Spinal cord (tissue), 10 donors: ENCODE measurements around the gene SLC26A8. TPM values are rescaled to one million over a fixed set of nuclear protein-coding genes. Genes with fewer than 3 reads are reported as not detected.
"Not testable (repeated sequence)": the region's sequence is repeated elsewhere in the genome, so short reads cannot be mapped to it uniquely, and the experiment has no call there.

ENCODE experiments used
- DNase-seq, 6 donors: peaks; one replicate each; pipeline versions ENCODE4 v3.0.0 to v3.0.0-alpha.2; 2013 to 2015; ENCODE audit warnings: low spot score in 6 of 6, low read depth in 4 of 6
- H3K27ac ChIP-seq: one replicate; pipeline ENCODE4 v1.5.1; 2013; ENCODE audit warnings: low read depth, low read length, control low read depth
- H3K27me3 ChIP-seq: one replicate; pipeline ENCODE4 v1.6.1; 2013; ENCODE audit warnings: low read length; ENCODE audit not compliant: control insufficient read depth, insufficient read depth
- H3K36me3 ChIP-seq: one replicate; pipeline ENCODE4 v1.6.1; 2013; ENCODE audit warnings: low read length; ENCODE audit not compliant: control insufficient read depth, insufficient read depth
- H3K4me1 ChIP-seq: one replicate; pipeline ENCODE4 v1.6.1; 2013; ENCODE audit warnings: low read length; ENCODE audit not compliant: control insufficient read depth, insufficient read depth
- H3K4me3 ChIP-seq: one replicate; pipeline ENCODE4 v1.5.1; 2013; ENCODE audit warnings: low read depth, low read length, control low read depth
- H3K9me3 ChIP-seq: one replicate; pipeline ENCODE4 v1.6.1; 2013; ENCODE audit warnings: low read length; ENCODE audit not compliant: control insufficient read depth, insufficient read depth
- WGBS: methylation state at CpG from one replicate; pipeline ENCODE4 v1.1.5; 2013; ENCODE audit warnings: missing lambda C conversion rate; ENCODE audit not compliant: insufficient coverage; 5-methylcytosine and 5-hydroxymethylcytosine counted together
- polyA plus RNA-seq, 2 donors: library from polyadenylated mRNA; unstranded; fragments of 120-200 nt; gene quantifications; one replicate each; pipeline ENCODE4 v1.2.1, GENCODE V29; 2013; ENCODE audit not compliant: insufficient read length in 2 of 2
- total RNA-seq, 2 donors: library from RNA; depleted of rRNA in 1 of 2; stranded (reverse); fragments of 120-200 nt in 1 of 2; fragments of >200 nt in 1 of 2; gene quantifications; one replicate each; pipeline versions ENCODE4 v1.2.3 to v1.2.4, GENCODE V29; 2013 to 2014
- donor health status: healthy.

SLC26A8 gene
- total and polyA plus RNA-seq, 4 donors: 0.77 to 5.7 (median 4.9) TPM

DNA sequence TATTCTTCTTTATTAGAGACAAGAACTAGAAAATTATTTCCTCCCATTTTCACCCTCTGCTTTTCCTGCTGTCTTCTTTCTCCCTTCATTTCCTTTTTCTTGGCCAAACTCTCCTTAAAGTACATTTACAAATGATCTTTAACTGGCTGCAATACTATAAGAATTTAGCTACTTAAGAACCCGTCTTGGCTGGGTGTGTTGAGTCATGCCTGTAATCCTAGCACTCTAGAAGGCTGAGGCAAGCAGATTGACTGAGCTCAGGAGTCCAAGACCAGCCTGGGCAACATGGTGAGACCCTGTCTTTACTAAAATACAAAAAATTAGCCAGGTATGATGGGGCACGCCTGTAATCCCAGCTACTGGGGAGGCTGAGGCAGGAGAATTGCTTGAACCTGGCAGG, 64.3 kb downstream of the SLC26A8 start:
- WGBS: no CpG with 5 or more reads among the region's 2 CpGs
- Histone ChIP-seq H3K27me3 (no peaks in the 10 kb centered on the region), H3K4me1 (no peaks in the 10 kb centered on the region), H3K36me3 (no peaks in the 10 kb centered on the region), H3K9me3 (no peaks in the 10 kb centered on the region), H3K4me3 (no peak overlapping the region), H3K27ac (no peak overlapping the region)
- DNase-seq: no peak

DNA sequence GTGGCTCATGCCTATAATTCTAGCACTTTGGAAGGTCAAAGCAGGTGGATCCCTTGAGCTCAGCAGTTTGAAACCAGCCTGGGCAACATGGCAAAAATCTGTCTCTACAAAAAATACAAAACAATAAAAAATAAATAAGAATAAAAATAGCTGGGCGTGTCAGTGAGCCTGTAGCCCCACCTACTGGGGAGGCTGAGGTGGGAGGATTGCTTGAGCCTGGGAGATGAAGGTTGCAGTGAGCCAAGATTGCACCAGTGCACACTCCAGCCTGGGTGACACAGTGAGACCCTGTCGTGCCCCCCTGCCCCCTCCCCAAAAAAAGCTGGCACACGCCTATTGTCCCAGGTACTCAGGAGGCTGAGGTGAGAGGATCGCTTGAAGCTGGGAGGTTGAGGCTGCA, 68.5 kb downstream of the SLC26A8 start:
- no peak for DNase-seq
- no CpG with 5 or more reads among the region's 4 CpGs for WGBS
- H3K27ac ChIP-seq: no peak overlapping the region

DNA sequence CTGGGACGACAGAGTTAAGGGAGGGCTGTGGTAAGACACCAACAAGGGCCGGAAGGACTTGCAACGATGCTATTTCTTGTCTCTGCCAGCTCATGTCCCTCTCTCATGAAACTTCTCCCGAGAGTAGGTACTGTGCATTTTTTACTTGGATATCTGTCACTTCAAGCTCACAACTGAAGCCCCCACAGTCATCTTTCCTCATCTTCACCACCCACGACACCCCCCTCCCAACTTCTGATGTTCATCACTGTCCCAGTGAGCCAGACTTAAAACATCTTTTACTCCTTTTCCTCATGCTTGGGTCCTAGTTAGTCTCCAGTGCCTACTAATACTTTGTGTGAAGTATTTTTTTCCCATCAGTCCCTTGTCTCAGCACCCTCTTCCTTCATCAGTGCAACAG, 68.9 kb downstream of the SLC26A8 start:
- Histone ChIP-seq H3K27ac (no peak overlapping the region), H3K9me3 (no peaks in the 10 kb centered on the region), H3K36me3 (no peaks in the 10 kb centered on the region), H3K27me3 (no peaks in the 10 kb centered on the region), H3K4me1 (no peaks in the 10 kb centered on the region), H3K4me3 (no peak overlapping the region)
- WGBS: 96% methylated on average over 5 of the region's 5 CpGs
- DNase-seq: no peak

More for the DNA sequence above, 68.5 kb downstream of the SLC26A8 start:
- Histone ChIP-seq H3K9me3 (no peaks in the 10 kb centered on the region), H3K27me3 (no peaks in the 10 kb centered on the region), H3K4me3 (no peak overlapping the region), H3K36me3 (no peaks in the 10 kb centered on the region), H3K4me1 (no peaks in the 10 kb centered on the region)

DNA sequence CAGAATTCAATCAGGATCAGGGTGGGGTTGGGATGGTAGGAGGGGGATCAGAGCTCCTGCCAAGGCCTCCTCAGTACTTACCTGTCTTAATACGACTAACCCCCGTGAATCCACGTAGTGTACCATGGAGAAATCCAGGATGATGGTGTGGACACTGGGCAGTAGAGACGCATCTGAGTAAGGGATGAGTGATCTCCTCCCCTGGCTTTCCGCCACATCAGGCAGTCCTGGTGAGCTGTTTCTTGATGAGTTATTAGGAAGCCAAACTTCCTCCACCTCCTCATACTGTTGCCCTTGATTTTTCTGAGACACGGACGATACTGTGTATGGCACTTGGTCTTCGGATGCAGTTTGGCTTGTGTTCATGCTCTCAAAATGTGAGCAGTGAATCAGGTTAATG, 69.4 kb downstream of the SLC26A8 start:
- Histone ChIP-seq H3K4me3 (no peak overlapping the region), H3K27ac (no peak overlapping the region), H3K4me1 (no peaks in the 10 kb centered on the region), H3K9me3 (no peaks in the 10 kb centered on the region), H3K27me3 (no peaks in the 10 kb centered on the region), H3K36me3 (no peaks in the 10 kb centered on the region)
- 100% methylated on average over 1 of the region's 8 CpGs for WGBS
- no peak for DNase-seq

DNA sequence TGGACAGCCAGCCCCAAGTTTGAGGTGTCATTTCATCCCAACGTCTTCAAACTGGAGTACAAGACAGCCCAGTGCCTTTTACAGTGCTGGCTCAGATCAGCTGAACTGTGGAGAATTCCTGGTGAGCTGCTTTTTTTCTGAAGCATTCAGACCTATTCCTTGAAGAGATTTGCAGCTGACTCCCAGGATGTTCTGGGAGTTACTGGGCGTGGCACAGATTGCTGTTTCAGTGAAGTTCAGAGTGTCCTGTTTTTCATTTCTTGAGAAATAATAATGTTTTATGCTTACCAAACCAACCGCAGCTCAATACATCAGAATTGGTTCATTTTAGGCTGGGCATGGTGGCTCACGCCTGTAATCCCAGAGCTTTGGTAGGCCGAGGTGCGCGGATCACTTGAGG, 70.1 kb downstream of the SLC26A8 start:
- DNase-seq: no peak
- no peak overlapping the region for H3K4me3 ChIP-seq
- 92% methylated on average over 5 of the region's 7 CpGs for WGBS
- H3K9me3 ChIP-seq: no peaks in the 10 kb centered on the region
- no peaks in the 10 kb centered on the region for H3K27me3 ChIP-seq
- H3K36me3 ChIP-seq: no peaks in the 10 kb centered on the region
- no peaks in the 10 kb centered on the region for H3K4me1 ChIP-seq
- H3K27ac ChIP-seq: no peak overlapping the region

DNA sequence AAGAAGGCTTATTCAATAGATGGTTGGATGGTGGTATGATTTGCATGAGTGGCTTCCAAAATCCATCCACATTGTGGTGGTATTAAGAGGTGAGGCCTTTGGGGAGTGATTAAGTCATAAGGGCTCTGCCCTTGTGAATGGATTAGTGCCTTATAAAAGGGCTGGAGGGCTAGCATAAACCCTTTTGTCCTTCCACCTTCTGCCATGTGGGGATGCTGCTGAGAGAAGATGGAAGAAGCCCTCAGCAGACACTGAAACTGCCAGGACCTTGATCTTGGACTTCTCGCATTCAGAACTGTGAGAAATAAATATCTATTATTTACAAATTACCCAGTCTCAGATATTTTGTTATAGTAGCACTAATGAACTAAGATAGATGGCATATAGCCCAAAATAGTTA, 75.7 kb downstream of the SLC26A8 start:
- no peaks in the 10 kb centered on the region for H3K36me3 ChIP-seq
- H3K4me3 ChIP-seq: no peak overlapping the region
- DNase-seq: no peak
- WGBS: no CpG with 5 or more reads among the region's 1 CpG
- no peaks in the 10 kb centered on the region for H3K4me1 ChIP-seq
- no peak overlapping the region for H3K27ac ChIP-seq
- H3K9me3 ChIP-seq: no peaks in the 10 kb centered on the region
- H3K27me3 ChIP-seq: no peaks in the 10 kb centered on the region

DNA sequence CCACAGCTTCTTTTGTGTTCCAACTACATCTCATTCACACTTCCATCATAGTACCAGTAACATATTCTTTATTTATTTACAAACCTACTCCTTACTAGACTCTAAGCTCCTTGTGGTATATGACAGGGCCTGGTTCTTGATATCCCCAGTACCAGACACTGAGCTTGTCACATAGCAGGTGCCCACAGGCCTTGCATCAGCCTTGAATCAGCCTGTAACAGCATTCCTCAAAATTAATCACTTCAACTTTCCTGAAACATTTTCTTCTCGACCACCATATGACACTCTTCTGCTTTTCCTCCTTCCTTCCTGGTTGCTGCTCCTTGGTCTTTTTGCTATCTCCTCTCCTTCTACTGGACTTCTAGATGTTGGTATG, 78.8 kb downstream of the SLC26A8 start:
- 92% methylated on average over 1 of the region's 1 CpG for WGBS
- no peaks in the 10 kb centered on the region for H3K27me3 ChIP-seq
- H3K4me1 ChIP-seq: no peaks in the 10 kb centered on the region
- H3K36me3 ChIP-seq: no peaks in the 10 kb centered on the region
- DNase-seq: no peak
- H3K4me3 ChIP-seq: no peak overlapping the region
- H3K9me3 ChIP-seq: no peaks in the 10 kb centered on the region
- no peak overlapping the region for H3K27ac ChIP-seq

DNA sequence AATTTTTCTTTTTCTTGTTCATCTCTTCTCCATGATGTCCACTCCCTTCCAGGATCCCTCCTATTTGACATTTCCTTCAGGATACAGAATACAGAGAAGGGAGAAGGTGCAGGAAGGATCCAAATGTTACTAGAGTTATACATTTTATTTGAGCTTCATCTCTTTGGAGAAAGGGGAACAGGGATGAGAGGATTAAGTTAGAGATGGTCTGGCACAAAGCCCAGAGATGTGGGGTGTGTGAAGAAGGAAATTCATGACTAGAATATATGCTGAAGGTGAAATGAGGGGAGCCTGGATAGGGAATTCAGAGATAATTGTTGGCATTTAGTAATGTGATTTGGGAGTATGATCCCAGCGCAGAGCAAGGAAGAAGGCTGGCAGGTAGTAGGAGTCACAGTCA, 81.1 kb downstream of the SLC26A8 start:
- H3K36me3 ChIP-seq: no peaks in the 10 kb centered on the region
- DNase-seq: no peak
- H3K27ac ChIP-seq: no peak overlapping the region
- H3K9me3 ChIP-seq: no peaks in the 10 kb centered on the region
- no peaks in the 10 kb centered on the region for H3K27me3 ChIP-seq
- no peaks in the 10 kb centered on the region for H3K4me1 ChIP-seq
- no peak overlapping the region for H3K4me3 ChIP-seq
- WGBS: 92% methylated on average over 1 of the region's 1 CpG

DNA sequence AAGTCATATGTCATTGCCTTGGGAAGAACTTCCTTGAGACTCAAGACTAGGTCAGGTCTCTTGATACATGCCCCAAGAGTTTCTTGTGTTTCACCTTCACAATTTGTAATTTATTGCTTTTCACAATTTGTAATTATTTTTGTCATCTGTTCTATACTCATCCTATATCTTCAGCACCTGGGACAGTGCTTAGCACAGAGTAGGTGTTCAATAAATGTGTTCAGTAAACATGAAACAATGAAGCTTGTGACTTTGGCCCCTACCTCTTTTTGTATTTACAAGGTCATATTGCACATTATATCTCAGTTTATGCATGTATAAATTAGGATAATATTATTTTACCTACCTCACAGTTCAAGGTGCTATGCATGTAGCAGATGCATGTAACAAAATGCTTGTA, 82.1 kb downstream of the SLC26A8 start:
- no peaks in the 10 kb centered on the region for H3K9me3 ChIP-seq
- H3K27me3 ChIP-seq: no peaks in the 10 kb centered on the region
- no peaks in the 10 kb centered on the region for H3K36me3 ChIP-seq
- H3K27ac ChIP-seq: no peak overlapping the region
- no peak overlapping the region for H3K4me3 ChIP-seq
- no peak for DNase-seq
- no peaks in the 10 kb centered on the region for H3K4me1 ChIP-seq

DNA sequence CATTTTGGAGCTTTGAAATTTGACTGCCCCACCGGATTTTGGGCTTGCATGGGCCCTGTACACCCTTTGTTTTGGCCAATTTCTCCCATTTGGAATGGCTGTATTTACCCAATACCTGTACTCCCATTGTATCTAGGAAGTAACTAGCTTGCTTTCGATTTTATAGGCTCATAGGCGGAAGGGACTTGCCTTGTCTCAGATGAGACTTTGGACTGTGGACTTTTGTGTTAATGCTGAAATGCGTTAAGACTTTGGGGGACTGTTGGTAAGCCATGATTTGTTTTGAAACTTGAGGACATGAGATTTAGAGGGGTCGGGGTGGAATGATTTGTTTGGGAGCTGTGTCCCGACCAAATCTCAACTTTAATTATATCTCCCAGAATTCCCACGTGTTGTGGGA, 83.3 kb downstream of the SLC26A8 start:
- not testable (repeated sequence) for H3K4me1 ChIP-seq, H3K9me3 ChIP-seq, H3K36me3 ChIP-seq, H3K27me3 ChIP-seq, H3K4me3 ChIP-seq, DNase-seq, H3K27ac ChIP-seq
- WGBS: no CpG with 5 or more reads among the region's 7 CpGs

DNA sequence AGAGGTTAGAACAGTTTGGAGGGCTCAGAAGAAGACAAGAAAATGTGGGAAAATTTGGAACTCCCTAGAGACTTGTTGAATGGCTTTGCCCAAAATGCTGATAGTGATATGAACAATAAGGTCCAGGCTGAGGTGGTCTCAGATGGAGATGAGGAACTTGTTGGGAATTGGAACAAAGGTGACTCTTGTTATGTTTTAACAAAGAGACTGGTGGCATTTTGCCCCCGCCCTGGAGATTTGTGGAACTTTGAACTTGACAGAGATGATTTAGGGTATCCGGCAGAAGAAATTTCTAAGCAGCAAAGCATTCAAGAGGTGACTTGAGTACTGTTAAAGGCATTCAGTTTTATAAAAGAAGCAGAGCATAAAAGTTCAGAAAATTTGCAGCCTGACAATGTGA, 84.4 kb downstream of the SLC26A8 start:
- WGBS: 87% methylated on average over 2 of the region's 2 CpGs
- DNase-seq, H3K27me3 ChIP-seq, H3K4me1 ChIP-seq, H3K27ac ChIP-seq, H3K9me3 ChIP-seq, H3K36me3 ChIP-seq, H3K4me3 ChIP-seq: not testable (repeated sequence)
